GM23248 (cell line): ENCODE measurements around the gene SCN4A.

Experiments used
- EZH2 ChIP-seq: fragments of 200-600 bp; sonication (generic); IDR thresholded peaks from 2 replicates; pipeline ENCODE4 v1.6.1; 2018; ENCODE audit warnings: antibody characterized with exemption, mild to moderate bottlenecking; ENCODE audit not compliant: insufficient read depth, poor library complexity, severe bottlenecking
- EZH2phosphoT487 ChIP-seq: fragments of 200-600 bp; sonication (generic); IDR thresholded peaks from 2 replicates; pipeline ENCODE4 v1.6.1; 2018; ENCODE audit warnings: antibody characterized with exemption, moderate library complexity, mild to moderate bottlenecking, low read depth; ENCODE audit not compliant: insufficient read depth

- no peak for TF ChIP-seq EZH2
- no peak for TF ChIP-seq EZH2phosphoT487
These were observed 62.6 kb downstream of the SCN4A start for GRCh38 chr17:63910096-63910495.
